ENCODE measurements around the gene NLRP1.
"Not testable (repeated sequence)": the region's sequence is repeated elsewhere in the genome, so short reads cannot be mapped to it uniquely, and the experiment has no call there.

Gene NLRP1

GRCh38 chr17:5587438-5588032, 3.2 kb upstream of the NLRP1 start:
- peak; percentile 59 for DNase-seq (ENCODE audit: low read depth)

- no peak for DNase-seq (ENCODE audit: low read depth)
Measured at GRCh38 chr17:5585836-5586521, 1.7 kb upstream of the NLRP1 start.

- no peak for DNase-seq (ENCODE audit: low read depth)
Measured at GRCh38 chr17:5585287-5585794, 1.0 kb upstream of the NLRP1 start.

GRCh38 chr17:5583426-5584382, 605 bp downstream of the NLRP1 start:
- no peak for DNase-seq (ENCODE audit: low read depth)

GRCh38 chr17:5582209-5583185, 1.8 kb downstream of the NLRP1 start:
- no peak for DNase-seq (ENCODE audit: low read depth)

- no peak for DNase-seq (ENCODE audit: low read depth)
Measured at GRCh38 chr17:5581655-5582054, 2.7 kb downstream of the NLRP1 start.

GRCh38 chr17:5580969-5581368, 3.3 kb downstream of the NLRP1 start:
- no peak for DNase-seq (ENCODE audit: low read depth)

- DNase-seq (ENCODE audit: low read depth) = no peak
Measured at GRCh38 chr17:5580367-5580766, 3.9 kb downstream of the NLRP1 start.

GRCh38 chr17:5578768-5579167, 5.5 kb downstream of the NLRP1 start:
- not testable (repeated sequence) for DNase-seq (ENCODE audit: low read depth)

- not testable (repeated sequence) for DNase-seq (ENCODE audit: low read depth)
Measured at GRCh38 chr17:5573017-5573416, 11.3 kb downstream of the NLRP1 start.

GRCh38 chr17:5571281-5571680, 13.0 kb downstream of the NLRP1 start:
- no peak for DNase-seq (ENCODE audit: low read depth)

- no peak for DNase-seq (ENCODE audit: low read depth)
Measured at GRCh38 chr17:5565808-5566207, 18.5 kb downstream of the NLRP1 start.

GRCh38 chr17:5563456-5563855, 20.9 kb downstream of the NLRP1 start:
- no peak for DNase-seq (ENCODE audit: low read depth)

- DNase-seq (ENCODE audit: low read depth) = no peak
Measured at GRCh38 chr17:5562661-5563360, 21.5 kb downstream of the NLRP1 start.

- no peak for DNase-seq (ENCODE audit: low read depth)
Measured at GRCh38 chr17:5561736-5562571, 22.4 kb downstream of the NLRP1 start.

- DNase-seq (ENCODE audit: low read depth) = no peak
Measured at GRCh38 chr17:5560361-5560988, 23.8 kb downstream of the NLRP1 start.

- DNase-seq (ENCODE audit: low read depth) = no peak
Measured at GRCh38 chr17:5558815-5559785, 25.2 kb downstream of the NLRP1 start.

GRCh38 chr17:5557990-5558389, 26.3 kb downstream of the NLRP1 start:
- DNase-seq (ENCODE audit: low read depth) = no peak
